Common myeloid progenitor, CD34-positive (primary cell): ENCODE data around the gene POLD4.

Experiments
- CTCF ChIA-PET: fragments of 350-600 bp; sonication (Branson Sonifier 250); formaldehyde crosslinking; loops from one replicate; lab custom pipeline; 2021; ENCODE audit warnings: antibody characterized with exemption; lab: Charles Lee
- POLR2A ChIA-PET: fragments of 350-600 bp; sonication (Branson Sonifier 250); formaldehyde crosslinking; loops from one replicate; lab custom pipeline; 2021; ENCODE audit warnings: antibody characterized with exemption; lab: Charles Lee
- DNase-seq, 3 donors: peaks; one replicate each; pipeline versions ENCODE4 v3.0.0 to v3.0.0-alpha.2; 2013
- H3K27ac ChIP-seq, 2 experiments: 1 replicate in 1 of 2; 2 replicates in 1 of 2; pipeline ENCODE4 v1.7.0; 2013; ENCODE audit warnings: inconsistent platforms in 2 of 2, low read length in 2 of 2, mild to moderate bottlenecking in 2 of 2, low read depth in 1 of 2, moderate library complexity in 1 of 2; ENCODE audit not compliant: severe bottlenecking in 2 of 2, insufficient read depth in 1 of 2, poor library complexity in 1 of 2
- H3K27me3 ChIP-seq, 5 experiments: replicated peaks in 2 of 5; 1 replicate in 3 of 5; 2 replicates in 2 of 5; pipeline versions ENCODE4 v1.6.1 to v1.7.0; 2013; ENCODE audit warnings: low read length in 4 of 5, mild to moderate bottlenecking in 2 of 5, moderate library complexity in 2 of 5, inconsistent platforms in 1 of 5; ENCODE audit not compliant: insufficient read depth in 5 of 5, control insufficient read depth in 4 of 5
- H3K36me3 ChIP-seq, 4 experiments: 1 replicate in 2 of 4; 2 replicates in 2 of 4; pipeline versions ENCODE4 v1.6.1 to v1.7.0; 2013; ENCODE audit warnings: low read length in 3 of 4, control low read depth in 1 of 4, mild to moderate bottlenecking in 1 of 4; ENCODE audit not compliant: control insufficient read depth in 4 of 4, insufficient read depth in 4 of 4
- H3K4me1 ChIP-seq, 4 experiments: 1 replicate in 3 of 4; 2 replicates in 1 of 4; pipeline versions ENCODE4 v1.6.1 to v1.7.1; 2013; ENCODE audit warnings: low read length in 3 of 4, mild to moderate bottlenecking in 3 of 4, control low read depth in 1 of 4, inconsistent platforms in 1 of 4, moderate library complexity in 1 of 4; ENCODE audit not compliant: control insufficient read depth in 4 of 4, insufficient read depth in 4 of 4; ENCODE audit errors: control extremely low read depth in 1 of 4
- H3K4me3 ChIP-seq, 7 experiments: 1 replicate in 4 of 7; 2 replicates in 3 of 7; pipeline versions ENCODE4 v1.5.1 to v1.7.0; 2013; ENCODE audit warnings: mild to moderate bottlenecking in 7 of 7, low read length in 6 of 7, moderate library complexity in 6 of 7, inconsistent platforms in 2 of 7, low read depth in 2 of 7, control low read depth in 1 of 7; ENCODE audit not compliant: insufficient read depth in 4 of 7, control insufficient read depth in 1 of 7; ENCODE audit errors: extremely low read depth in 1 of 7
- H3K9me3 ChIP-seq, 5 experiments: 1 replicate in 4 of 5; 2 replicates in 1 of 5; pipeline versions ENCODE4 v1.6.1 to v1.7.1; 2013; ENCODE audit warnings: low read length in 4 of 5, mild to moderate bottlenecking in 2 of 5, inconsistent platforms in 1 of 5, low read depth in 1 of 5, moderate library complexity in 1 of 5; ENCODE audit not compliant: control insufficient read depth in 4 of 5, insufficient read depth in 2 of 5; ENCODE audit errors: control extremely low read depth in 1 of 5
- WGBS: methylation state at CpG from one replicate; pipeline ENCODE4 v1.1.5; 2013; ENCODE audit not compliant: insufficient coverage; 5-methylcytosine and 5-hydroxymethylcytosine counted together

Gene POLD4

GRCh38 chr11:67349036-67349435 lies 4.3 kb downstream of the POLD4 start:
- H3K27ac ChIP-seq = no peak overlapping the region
- H3K4me3 ChIP-seq = no peak overlapping the region
- WGBS = 98% methylated on average over 5 of the region's 5 CpGs
- DNase-seq = no peak
- no peaks in the 10 kb centered on the region for H3K9me3 ChIP-seq
- peaks cover 0 to 4% (median 0%) of the 10 kb centered on the region in 4 experiments for H3K36me3 ChIP-seq
- ChIA-PET CTCF (interaction anchor here (0.6 to 20.0 kb wide), 8 partner anchors 9 to 32 kb away, joined by 3 to 892 read pairs (median 3); partner anchors contain the start of genes CLCF1 and RAD9A), POLR2A (no interaction called here)
- no peaks in the 10 kb centered on the region for H3K27me3 ChIP-seq
- H3K4me1 ChIP-seq = peaks cover 5 to 53% (median 35%) of the 10 kb centered on the region in 4 experiments

GRCh38 chr11:67347964-67348749 lies 5.2 kb downstream of the POLD4 start:
- no peak for DNase-seq
- H3K36me3 ChIP-seq = peaks cover 0 to 4% (median 0%) of the 10 kb centered on the region in 4 experiments
- 65% methylated on average over 8 of the region's 11 CpGs for WGBS
- H3K4me1 ChIP-seq = peaks cover 4 to 51% (median 30%) of the 10 kb centered on the region in 4 experiments
- ChIA-PET POLR2A (interaction anchor here (0.6 to 1.0 kb wide), 3 partner anchors 14 to 168 kb away, joined by 3 to 4 read pairs (median 3); no protein-coding TSS in a partner anchor), CTCF (interaction anchor here (0.8 to 20.0 kb wide), 7 partner anchors 8 to 39 kb away, joined by 3 to 892 read pairs (median 21); partner anchors contain the start of genes CLCF1 and RAD9A)
- no peaks in the 10 kb centered on the region for H3K27me3 ChIP-seq
- H3K27ac ChIP-seq = no peak overlapping the region
- H3K9me3 ChIP-seq = no peaks in the 10 kb centered on the region
- no peak overlapping the region for H3K4me3 ChIP-seq

DNA sequence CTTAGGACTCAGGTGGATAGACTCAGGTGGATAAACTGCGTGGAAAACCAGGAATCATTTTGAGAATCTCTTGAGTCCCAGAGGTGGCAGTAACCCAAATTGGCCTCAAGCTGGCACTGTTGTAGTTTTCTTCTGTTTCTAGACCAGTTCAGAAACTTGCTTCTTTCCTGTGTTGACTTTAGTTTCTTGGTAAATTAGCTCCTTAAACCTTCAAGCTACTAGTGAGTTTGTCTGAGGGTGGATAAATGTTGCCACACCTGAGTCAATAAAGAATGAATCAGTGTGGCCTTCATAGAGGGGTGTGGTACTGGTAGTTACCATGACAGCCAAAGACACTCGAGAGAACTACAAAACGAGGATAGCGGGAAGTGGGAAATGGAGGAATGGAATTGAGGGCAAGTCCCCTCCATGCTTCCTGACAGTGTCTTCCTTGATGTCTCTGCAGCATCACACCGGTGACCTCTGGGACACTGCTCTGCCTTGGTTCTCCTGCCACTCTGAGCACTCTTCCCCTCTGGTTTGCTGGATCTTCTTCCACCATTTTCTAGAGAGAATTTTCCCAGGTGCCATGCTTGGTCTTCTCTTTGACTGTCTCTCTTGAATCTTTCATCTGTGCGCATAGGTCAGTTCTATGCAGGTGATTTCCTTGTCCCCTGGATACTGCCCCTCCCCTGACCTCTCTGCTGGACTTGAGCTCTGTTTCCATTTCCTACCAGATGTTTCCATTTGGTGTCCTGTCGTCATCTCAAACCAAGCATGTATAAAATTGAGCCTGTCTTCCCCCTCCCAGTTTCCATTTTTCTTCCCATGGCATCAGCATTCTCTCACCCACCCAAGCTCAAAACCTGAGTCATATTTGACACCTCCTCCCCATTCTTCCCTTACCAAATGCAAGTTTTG lies 7.2 kb downstream of the POLD4 start:
- peaks cover 0 to 3% (median 0%) of the 10 kb centered on the region in 4 experiments for H3K36me3 ChIP-seq
- DNase-seq = peak in 2 of 3 donors; percentile 49 to 54
- H3K4me3 ChIP-seq = no peak overlapping the region
- no peak overlapping the region for H3K27ac ChIP-seq
- no peaks in the 10 kb centered on the region for H3K27me3 ChIP-seq
- ChIA-PET CTCF (interaction anchor here (0.5 to 5.5 kb wide), 17 partner anchors 10 to 159 kb away, joined by 3 to 89 read pairs (median 7); partner anchors contain the start of genes CLCF1 and PITPNM1), POLR2A (no interaction called here)
- peaks cover 0 to 34% (median 14%) of the 10 kb centered on the region in 4 experiments for H3K4me1 ChIP-seq
- WGBS = 84% methylated on average over 7 of the region's 7 CpGs
- no peaks in the 10 kb centered on the region for H3K9me3 ChIP-seq

DNA sequence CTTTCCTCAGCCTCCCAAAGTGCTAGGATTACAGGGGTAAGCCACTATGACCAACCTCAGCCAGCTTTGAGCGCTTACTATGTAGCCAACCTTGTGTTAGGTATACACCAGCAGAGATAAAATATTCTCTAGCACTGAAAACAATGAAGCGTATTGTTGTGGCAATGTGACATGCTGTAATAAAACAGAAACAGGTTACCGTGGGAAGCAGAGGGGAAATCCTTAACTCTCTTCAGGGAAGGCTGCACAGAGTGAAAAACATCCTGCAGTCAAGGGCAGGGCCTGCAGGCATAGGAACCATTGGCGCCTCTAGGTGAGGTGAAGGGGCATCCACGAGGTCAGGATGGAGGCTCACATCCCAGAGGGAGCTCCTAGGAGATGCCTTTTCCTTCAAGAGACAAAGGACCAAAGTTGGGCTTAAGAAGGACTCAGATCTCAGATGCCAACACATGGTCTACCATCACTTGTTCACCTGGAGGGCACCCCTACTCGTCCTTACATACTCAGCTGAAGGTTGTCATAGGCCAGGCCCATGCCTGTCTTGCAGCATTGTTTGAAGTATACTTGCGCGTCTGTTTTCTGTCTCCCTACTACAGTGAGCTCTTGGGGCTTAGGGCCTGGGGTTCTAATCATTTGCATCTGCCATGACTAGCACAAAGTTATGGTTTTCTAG lies 8.0 kb downstream of the POLD4 start:
- CTCF ChIA-PET = interaction anchor here (0.9 to 5.5 kb wide), 14 partner anchors 10 to 160 kb away, joined by 3 to 89 read pairs (median 14); partner anchors contain the start of genes CLCF1 and PITPNM1
- POLR2A ChIA-PET = no interaction called here

DNA sequence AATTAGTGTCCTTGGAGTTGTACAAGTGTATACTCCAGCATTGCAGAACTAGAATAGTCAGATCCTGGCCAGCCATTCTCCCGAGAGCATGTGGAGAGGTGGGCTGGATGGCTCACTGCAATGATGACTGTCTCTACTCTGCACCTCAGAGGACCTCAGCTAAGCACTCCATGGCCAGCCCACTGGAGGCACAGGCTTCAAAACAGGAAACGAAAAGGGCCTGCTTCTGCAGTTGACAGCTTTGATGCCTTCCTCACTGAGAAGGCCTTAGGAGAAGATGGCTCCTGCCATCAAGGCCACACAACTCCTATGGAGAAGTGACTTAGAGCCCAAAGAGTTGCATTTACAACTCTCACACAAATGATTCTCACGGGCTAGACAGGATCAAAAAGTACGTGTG lies 9.1 kb downstream of the POLD4 start:
- CTCF ChIA-PET = interaction anchor here (1.1 to 5.5 kb wide), 9 partner anchors 8 to 81 kb away, joined by 3 to 89 read pairs (median 9); no protein-coding TSS in a partner anchor
- no peaks in the 10 kb centered on the region for H3K27me3 ChIP-seq
- WGBS = 81% methylated on average over 4 of the region's 4 CpGs
- no peak overlapping the region for H3K4me3 ChIP-seq
- H3K36me3 ChIP-seq = no peaks in the 10 kb centered on the region
- DNase-seq = peak in 2 of 3 donors; percentile 48 to 52
- no peaks in the 10 kb centered on the region for H3K9me3 ChIP-seq
- no peak overlapping the region for H3K27ac ChIP-seq
- H3K4me1 ChIP-seq = peaks cover 0 to 31% (median 14%) of the 10 kb centered on the region in 4 experiments
- POLR2A ChIA-PET = interaction anchor here (0.6 kb wide), 1 partner anchor 147 kb away, joined by 3 read pairs; no protein-coding TSS in a partner anchor

More for the DNA sequence above, 8.0 kb downstream of the POLD4 start:
- H3K4me1 ChIP-seq = peaks cover 0 to 31% (median 14%) of the 10 kb centered on the region in 4 experiments
- DNase-seq = no peak
- 86% methylated on average over 8 of the region's 8 CpGs for WGBS
- H3K4me3 ChIP-seq = no peak overlapping the region
- H3K27ac ChIP-seq = no peak overlapping the region
- no peaks in the 10 kb centered on the region for H3K36me3 ChIP-seq
- H3K27me3 ChIP-seq = no peaks in the 10 kb centered on the region
- H3K9me3 ChIP-seq = no peaks in the 10 kb centered on the region

GRCh38 chr11:67337257-67337656 lies 16.1 kb downstream of the POLD4 start:
- Histone ChIP-seq H3K27me3 (no peaks in the 10 kb centered on the region), H3K36me3 (no peaks in the 10 kb centered on the region), H3K4me1 (no peaks in the 10 kb centered on the region), H3K4me3 (no peak overlapping the region), H3K9me3 (no peaks in the 10 kb centered on the region), H3K27ac (no peak overlapping the region)
- ChIA-PET POLR2A (no interaction called here), CTCF (interaction anchor here (0.7 to 2.9 kb wide), 7 partner anchors 9 to 85 kb away, joined by 3 to 17 read pairs (median 4); no protein-coding TSS in a partner anchor)
- DNase-seq = no peak
- no CpG with 5 or more reads among the region's 3 CpGs for WGBS
